Activated T-cell treated with anti-CD3 and anti-CD28 coated beads, Interleukin-2, amount 50 U/mL, for 4 hours (primary cell): Measurements from ENCODE around the gene WNT9B. TPM values are rescaled to one million over a fixed set of nuclear protein-coding genes. Genes with fewer than 3 reads are reported as not detected.

Experiments used
- ATAC-seq, 2 donors: fragments of 200-7000 bp; cut with Tn5 transposase; one replicate each; pipeline ENCODE4 v1.10.0; 2021
- DNase-seq: peaks from one replicate; pipeline ENCODE4 v3.0.0-alpha.2; 2020
- H3K27me3 Mint-ChIP-seq: one replicate; pipeline ENCODE4 v1.8.0; 2021; ENCODE audit warnings: low read depth, mixed read lengths
- H3K36me3 Mint-ChIP-seq: one replicate; pipeline ENCODE4 v1.8.0; 2022; ENCODE audit warnings: mixed read lengths; ENCODE audit not compliant: insufficient read depth
- H3K4me1 Mint-ChIP-seq: one replicate; pipeline ENCODE4 v1.8.0; 2021; ENCODE audit warnings: low read depth, mixed read lengths
- H3K4me3 Mint-ChIP-seq: one replicate; pipeline ENCODE4 v1.8.0; 2021; ENCODE audit warnings: mild to moderate bottlenecking, moderate library complexity, mixed read lengths
- H3K9me3 Mint-ChIP-seq: one replicate; pipeline ENCODE4 v1.8.0; 2021; ENCODE audit warnings: mixed read lengths
- total RNA-seq, 3 donors: library from RNA; stranded (reverse); gene quantifications; one replicate each; pipeline ENCODE4 v1.2.1, GENCODE V29; 2021

WNT9B gene
- total RNA-seq, 3 donors from 2014 or later, result not detected

GRCh38 chr17:46857600-46857999 is 6.2 kb downstream of the WNT9B start:
- peaks cover 42% of the 10 kb centered on the region for H3K27me3 Mint-ChIP-seq
- no peaks in the 10 kb centered on the region for H3K9me3 Mint-ChIP-seq
- no peaks in the 10 kb centered on the region for H3K36me3 Mint-ChIP-seq
- DNase-seq, result no peak
- no peaks in the 10 kb centered on the region for H3K4me1 Mint-ChIP-seq
- no peak overlapping the region for H3K4me3 Mint-ChIP-seq
- no peak for ATAC-seq

- Mint-ChIP-seq H3K4me1 (no peaks in the 10 kb centered on the region), H3K36me3 (no peaks in the 10 kb centered on the region), H3K27me3 (peaks cover 34% of the 10 kb centered on the region), H3K4me3 (no peak overlapping the region), H3K9me3 (no peaks in the 10 kb centered on the region)
- ATAC-seq (no peak), DNase-seq (no peak)
Observed at GRCh38 chr17:46859996-46860395, 8.6 kb downstream of the WNT9B start.

DNA sequence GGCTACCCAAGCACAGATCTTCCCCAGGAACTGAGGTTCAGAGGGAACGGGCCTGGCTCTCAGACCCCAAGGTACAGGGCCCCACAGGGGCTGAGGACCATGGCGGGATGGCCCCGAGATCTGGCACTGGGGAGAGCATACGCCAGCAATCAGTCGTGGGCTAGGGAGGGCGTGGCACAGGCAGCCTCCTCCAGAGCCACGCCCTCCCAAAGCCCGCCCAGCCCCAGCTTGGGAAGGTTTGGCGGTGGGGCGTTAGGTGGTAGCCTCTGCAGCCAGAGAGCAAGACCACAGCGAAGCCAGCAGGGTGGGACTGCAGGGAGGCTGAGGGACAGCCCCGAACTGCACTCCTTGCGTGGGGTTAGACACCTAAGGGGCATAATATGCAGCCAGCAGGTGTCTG is 11.6 kb downstream of the WNT9B start:
- DNase-seq, result no peak
- Mint-ChIP-seq H3K4me1 (no peaks in the 10 kb centered on the region), H3K9me3 (no peaks in the 10 kb centered on the region), H3K4me3 (no peak overlapping the region), H3K27me3 (peaks cover 32% of the 10 kb centered on the region), H3K36me3 (no peaks in the 10 kb centered on the region)
- no peak for ATAC-seq

DNA sequence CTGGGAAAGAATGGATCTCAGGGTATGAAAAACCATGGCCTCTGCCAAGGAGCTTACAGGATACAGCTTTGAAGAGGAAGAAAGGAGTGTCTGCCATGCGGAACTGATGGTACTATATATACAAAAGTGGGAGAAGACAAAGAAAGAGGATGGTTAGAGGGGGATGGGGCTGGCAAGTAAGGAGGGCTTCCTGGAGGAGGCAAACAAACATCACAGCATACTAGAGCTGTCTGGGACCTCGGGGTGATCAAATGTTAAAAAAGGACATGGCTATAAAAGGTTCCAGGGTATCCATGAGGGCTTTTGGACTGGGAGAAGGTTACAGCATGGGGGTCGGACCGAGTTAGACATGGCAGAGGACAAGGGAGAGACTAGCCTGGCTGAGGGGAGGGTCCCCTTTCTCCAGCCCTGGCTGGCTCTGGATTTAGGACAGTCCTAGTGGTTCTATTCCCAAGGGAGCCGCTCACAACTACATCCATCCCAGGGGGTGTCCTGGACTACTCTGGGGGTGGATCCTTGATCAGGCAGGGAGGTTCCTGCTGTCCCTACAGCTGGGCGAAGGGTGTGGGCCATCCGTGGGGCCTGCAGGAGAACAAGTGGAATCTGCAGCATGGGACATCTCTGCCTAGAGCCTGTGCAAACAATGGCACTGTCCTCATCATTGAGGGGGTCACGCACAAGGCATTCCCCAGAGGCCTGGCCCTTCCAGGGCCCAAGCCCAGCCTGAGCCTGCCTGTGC is 12.2 kb downstream of the WNT9B start:
- ATAC-seq, result no peak
- Mint-ChIP-seq H3K36me3 (no peaks in the 10 kb centered on the region), H3K4me1 (no peaks in the 10 kb centered on the region), H3K4me3 (no peak overlapping the region), H3K27me3 (peaks cover 32% of the 10 kb centered on the region), H3K9me3 (no peaks in the 10 kb centered on the region)
- DNase-seq, result no peak

DNA sequence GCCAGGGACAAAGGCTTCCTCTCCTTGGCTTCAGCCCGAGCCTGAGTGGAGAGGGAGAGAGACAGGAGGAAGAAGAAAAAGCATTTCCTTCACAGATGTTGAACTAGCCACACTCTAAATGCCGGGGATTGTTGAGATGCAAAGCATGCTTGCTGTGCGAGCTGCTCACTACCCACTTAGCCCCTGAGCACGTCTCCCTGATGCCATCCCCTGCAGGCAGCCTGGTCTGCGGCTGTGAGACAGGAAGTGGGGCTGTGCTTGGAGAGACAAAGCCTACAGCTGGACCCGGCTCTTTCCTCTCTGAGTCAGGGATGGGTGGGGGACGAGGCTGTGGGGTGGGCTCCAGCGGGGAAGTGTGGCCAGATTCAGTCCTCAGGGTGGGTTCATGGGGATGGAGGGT is 13.7 kb downstream of the WNT9B start:
- ATAC-seq, result no peak
- no peaks in the 10 kb centered on the region for H3K9me3 Mint-ChIP-seq

DNA sequence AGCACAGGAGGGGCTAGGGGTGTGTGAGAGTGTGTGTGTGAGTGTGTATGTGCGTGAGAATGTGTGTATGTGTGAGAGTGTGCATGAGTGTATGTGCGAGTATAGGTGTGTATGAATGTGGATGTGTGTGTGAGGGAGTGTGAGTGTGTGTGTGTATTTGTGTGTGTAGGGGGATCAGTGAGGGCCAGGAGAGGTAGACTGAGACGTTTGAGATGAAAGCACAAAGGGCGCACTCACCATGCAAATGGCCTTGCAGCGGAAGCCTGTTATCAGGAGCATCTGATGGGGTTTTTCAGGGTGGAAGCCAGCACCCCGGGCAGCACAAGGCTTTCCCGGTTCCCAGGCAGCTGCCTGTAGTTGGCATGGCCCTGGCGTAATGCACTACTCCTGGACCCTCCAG is 14.9 kb downstream of the WNT9B start:
- H3K4me3 Mint-ChIP-seq, result no peak overlapping the region

More for the DNA sequence above, 13.7 kb downstream of the WNT9B start:
- no peaks in the 10 kb centered on the region for H3K4me1 Mint-ChIP-seq
- no peak overlapping the region for H3K4me3 Mint-ChIP-seq
- DNase-seq, result no peak
- H3K36me3 Mint-ChIP-seq, result no peaks in the 10 kb centered on the region
- H3K27me3 Mint-ChIP-seq, result peaks cover 26% of the 10 kb centered on the region

DNA sequence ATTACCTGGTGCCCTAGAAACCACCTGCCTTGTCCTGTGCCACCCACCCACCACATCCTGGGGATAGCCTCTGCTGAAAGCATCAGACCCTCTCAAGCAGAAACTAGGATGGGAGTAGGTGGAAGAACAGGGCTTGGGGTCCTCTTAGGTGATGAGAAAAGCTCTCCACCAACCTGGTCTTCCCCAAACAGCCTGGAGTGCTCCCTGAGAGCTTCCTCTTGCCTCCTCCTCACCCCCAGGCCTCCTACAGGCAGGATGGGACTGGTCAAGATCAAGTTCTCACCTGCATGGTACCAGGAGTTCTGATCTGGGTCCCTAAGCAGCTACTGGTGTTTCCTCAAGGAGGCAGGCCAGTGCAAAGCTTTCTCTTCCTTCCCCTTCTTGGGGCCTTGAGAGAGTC is 15.4 kb downstream of the WNT9B start:
- Mint-ChIP-seq H3K9me3 (no peaks in the 10 kb centered on the region), H3K27me3 (peaks cover 22% of the 10 kb centered on the region), H3K4me1 (no peaks in the 10 kb centered on the region), H3K36me3 (no peaks in the 10 kb centered on the region), H3K4me3 (no peak overlapping the region)
- DNase-seq (no peak), ATAC-seq (no peak)

More for the DNA sequence above, 14.9 kb downstream of the WNT9B start:
- Mint-ChIP-seq H3K27me3 (peaks cover 23% of the 10 kb centered on the region), H3K36me3 (no peaks in the 10 kb centered on the region), H3K4me1 (no peaks in the 10 kb centered on the region), H3K9me3 (no peaks in the 10 kb centered on the region)
- no peak for ATAC-seq
- DNase-seq, result no peak

GRCh38 chr17:46868689-46869187 is 17.4 kb downstream of the WNT9B start:
- Mint-ChIP-seq H3K4me1 (no peaks in the 10 kb centered on the region), H3K36me3 (no peaks in the 10 kb centered on the region), H3K9me3 (no peaks in the 10 kb centered on the region), H3K4me3 (no peak overlapping the region), H3K27me3 (peaks cover 16% of the 10 kb centered on the region)
- DNase-seq (no peak), ATAC-seq (no peak)

DNA sequence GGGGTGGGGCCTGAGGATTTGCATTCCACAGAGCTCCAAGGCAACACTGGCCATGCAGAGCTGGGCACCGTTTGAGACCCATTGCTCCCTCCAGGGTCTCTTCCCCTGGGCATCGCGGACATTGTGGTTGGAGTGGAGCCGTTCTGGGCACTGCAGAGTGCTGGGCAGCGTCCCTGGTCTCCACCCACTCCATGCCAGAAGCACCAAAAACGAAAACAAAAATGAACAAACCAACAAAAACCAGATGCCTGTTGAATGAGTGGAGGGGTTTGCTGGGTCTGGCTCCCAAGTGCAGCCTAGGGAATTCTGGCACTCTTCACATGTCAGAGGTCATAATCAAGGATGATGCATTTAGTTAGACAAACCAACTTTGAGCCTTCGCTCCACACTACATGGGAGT is 17.9 kb downstream of the WNT9B start:
- Mint-ChIP-seq H3K4me1 (no peaks in the 10 kb centered on the region), H3K9me3 (no peaks in the 10 kb centered on the region), H3K4me3 (no peak overlapping the region), H3K27me3 (peaks cover 14% of the 10 kb centered on the region), H3K36me3 (no peaks in the 10 kb centered on the region)
- ATAC-seq, result no peak
- DNase-seq, result no peak

DNA sequence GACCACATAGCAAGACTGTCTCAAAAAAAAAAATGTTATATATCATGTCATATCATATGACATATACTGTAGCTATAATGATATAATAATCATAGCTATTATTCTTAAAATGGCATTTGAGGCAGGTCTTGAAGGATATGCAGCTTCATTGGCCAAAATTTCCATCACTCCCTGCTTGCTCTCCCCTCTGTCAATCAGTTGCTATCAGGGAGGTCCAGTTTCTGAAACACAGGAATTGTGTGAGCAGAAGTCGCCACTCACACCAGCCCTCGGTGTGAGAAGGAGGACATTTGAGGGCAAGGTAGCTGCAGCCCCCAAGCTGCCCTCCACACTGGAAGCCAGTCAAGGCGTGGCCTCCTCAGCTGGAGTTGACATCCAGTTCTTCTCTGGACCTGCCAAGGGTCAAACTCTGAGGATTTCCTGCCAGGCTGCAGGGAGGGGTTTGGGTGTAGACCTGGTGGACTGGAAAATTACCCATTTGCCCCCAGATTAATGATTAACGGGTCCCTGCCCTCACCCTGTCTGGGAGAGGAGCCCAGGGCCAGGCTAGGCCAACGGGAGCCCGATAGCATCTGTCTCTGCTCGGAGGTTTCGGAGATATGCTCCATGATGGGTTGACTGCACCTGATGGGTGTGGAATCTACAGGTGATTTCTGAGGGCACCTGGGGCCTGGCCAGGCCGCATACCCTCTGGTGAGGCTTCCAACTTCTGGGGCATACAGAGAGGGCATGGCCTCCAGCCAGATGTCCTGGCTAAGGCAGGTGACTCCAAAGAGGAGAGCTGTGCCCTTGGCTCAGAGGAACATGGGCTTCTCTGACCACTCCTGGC is 18.8 kb downstream of the WNT9B start:
- H3K9me3 Mint-ChIP-seq, result no peaks in the 10 kb centered on the region
- no peak overlapping the region for H3K4me3 Mint-ChIP-seq
- DNase-seq (no peak), ATAC-seq (no peak)
- peaks cover 14% of the 10 kb centered on the region for H3K27me3 Mint-ChIP-seq
- H3K4me1 Mint-ChIP-seq, result no peaks in the 10 kb centered on the region
- H3K36me3 Mint-ChIP-seq, result no peaks in the 10 kb centered on the region

GRCh38 chr17:46872421-46872820 is 21.0 kb downstream of the WNT9B start:
- H3K4me3 Mint-ChIP-seq, result no peak overlapping the region
- H3K27me3 Mint-ChIP-seq, result no peaks in the 10 kb centered on the region
- DNase-seq (no peak), ATAC-seq (no peak)
- H3K36me3 Mint-ChIP-seq, result no peaks in the 10 kb centered on the region
- no peaks in the 10 kb centered on the region for H3K9me3 Mint-ChIP-seq
- no peaks in the 10 kb centered on the region for H3K4me1 Mint-ChIP-seq

DNA sequence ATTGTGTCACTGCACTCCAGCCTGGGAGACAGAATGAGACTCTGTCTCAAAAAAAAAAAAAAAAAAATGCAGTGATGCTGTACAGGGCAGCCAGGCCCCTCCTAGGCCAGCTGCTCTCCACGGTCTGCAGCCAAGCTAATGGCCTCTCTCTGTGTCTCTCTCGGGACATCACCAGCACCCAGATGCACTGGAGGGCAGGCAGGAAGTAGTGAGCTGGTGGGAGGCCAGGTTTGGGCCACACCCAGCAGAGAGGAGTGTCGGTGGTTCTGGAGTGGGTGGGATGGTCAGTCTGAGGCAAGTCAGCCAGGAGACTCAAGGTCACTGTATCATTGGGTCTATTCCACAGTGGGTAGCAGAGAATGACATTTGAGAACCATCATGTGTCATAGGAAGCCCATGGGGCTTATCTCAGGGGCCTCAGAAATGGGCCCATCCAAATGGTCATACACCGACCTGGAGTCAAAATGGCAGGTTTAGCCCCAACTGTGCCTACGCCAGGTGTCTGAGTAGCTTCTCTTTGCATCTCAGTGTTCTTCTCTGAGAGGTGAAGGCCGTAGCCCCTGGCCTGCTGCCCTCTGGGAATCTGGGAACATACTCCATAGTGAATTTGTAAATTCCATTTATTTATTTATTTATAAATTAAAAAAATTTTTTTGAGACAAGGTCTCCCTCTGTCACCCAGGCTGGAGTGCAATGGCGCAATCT is 22.7 kb downstream of the WNT9B start:
- Mint-ChIP-seq H3K4me3 (no peak overlapping the region), H3K9me3 (no peaks in the 10 kb centered on the region), H3K27me3 (no peaks in the 10 kb centered on the region), H3K4me1 (no peaks in the 10 kb centered on the region), H3K36me3 (no peaks in the 10 kb centered on the region)
- DNase-seq (no peak), ATAC-seq (no peak)

GRCh38 chr17:46874906-46875305 is 23.5 kb downstream of the WNT9B start:
- H3K36me3 Mint-ChIP-seq, result no peaks in the 10 kb centered on the region
- no peaks in the 10 kb centered on the region for H3K4me1 Mint-ChIP-seq
- ATAC-seq (no peak), DNase-seq (no peak)
- no peaks in the 10 kb centered on the region for H3K9me3 Mint-ChIP-seq
- no peaks in the 10 kb centered on the region for H3K27me3 Mint-ChIP-seq
- H3K4me3 Mint-ChIP-seq, result no peak overlapping the region

DNA sequence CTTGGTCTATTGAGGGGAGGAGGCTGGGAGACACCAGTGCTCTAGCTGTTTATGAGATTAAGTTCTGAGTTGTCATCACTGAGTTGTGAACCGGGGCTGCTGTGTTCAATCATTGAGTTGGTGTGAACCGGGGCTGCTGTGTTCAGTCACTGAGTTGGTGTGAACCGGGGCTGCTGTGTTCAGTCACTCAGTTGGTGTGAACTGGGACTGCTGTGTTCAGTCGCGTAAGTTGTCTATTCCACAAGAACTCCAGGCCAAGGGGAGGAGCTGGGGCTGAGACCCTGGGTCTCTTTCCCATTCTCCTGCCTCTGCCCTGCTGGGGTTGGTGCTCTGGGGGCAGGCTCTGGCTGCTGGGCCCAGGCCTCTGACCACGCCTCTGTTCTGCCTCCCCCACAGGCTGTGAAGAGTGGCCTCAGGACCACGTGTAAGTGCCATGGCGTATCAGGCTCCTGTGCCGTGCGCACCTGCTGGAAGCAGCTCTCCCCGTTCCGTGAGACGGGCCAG is 24.5 kb downstream of the WNT9B start:
- Mint-ChIP-seq H3K4me1 (no peaks in the 10 kb centered on the region), H3K27me3 (no peaks in the 10 kb centered on the region), H3K36me3 (no peaks in the 10 kb centered on the region), H3K9me3 (no peaks in the 10 kb centered on the region), H3K4me3 (no peak overlapping the region)
- DNase-seq (no peak), ATAC-seq (no peak)
